ENCODE measurements around the gene RARRES1.

DNA sequence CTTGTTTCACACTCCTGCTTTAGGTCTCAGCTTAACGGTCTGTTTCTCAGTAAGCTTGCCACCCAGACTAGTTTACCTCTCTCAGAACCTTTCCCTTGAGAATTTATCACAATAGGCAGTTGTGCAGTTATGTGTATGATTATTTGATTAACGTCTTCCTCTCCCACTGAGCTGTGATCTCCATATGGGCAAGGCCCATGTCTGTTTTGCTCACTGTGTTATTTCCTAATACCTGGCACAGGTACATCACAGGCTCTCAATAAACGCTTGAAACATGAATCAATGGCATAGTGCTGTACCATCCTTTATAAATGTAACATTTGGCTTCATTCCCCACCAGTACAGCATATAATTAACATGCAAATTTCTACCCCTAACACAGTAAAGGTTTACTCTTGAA lies 29.1 kb upstream of the RARRES1 start:
- TF ChIP-seq EZH2 (IDR thresholded peaks at IDR 0.05; ENCODE audit: insufficient read depth, poor library complexity, severe bottlenecking): no peak
- no peak for TF ChIP-seq EZH2phosphoT487 (IDR thresholded peaks at IDR 0.05; ENCODE audit: insufficient read depth, low read depth)

Measured in GM23248 (cell line).